Measurements from ENCODE around the gene MYO1E.

GRCh38 chr15:59330649-59331048 is 42.0 kb downstream of the MYO1E start:
- TF ChIP-seq CTCF (IDR thresholded peaks at IDR 0.05; ENCODE audit: insufficient read depth, low read length, poor library complexity, severe bottlenecking) (no peak), EZH2phosphoT487 (conservative IDR thresholded peaks at IDR 0.05; ENCODE audit: low read length) (no peak)
